A549 (cell line): ENCODE data around the gene TAF15.

ENCODE experiments used
- BHLHE40 ChIP-seq: IDR thresholded peaks from 2 replicates; pipeline ENCODE4 v1.6.1; 2012; ENCODE audit warnings: low read depth, low read length, inconsistent platforms
- CEBPB ChIP-seq, 2 experiments: fragments of >200 bp in 1 of 2; sonication (Bioruptor Twin) in 1 of 2; formaldehyde crosslinking in 1 of 2; IDR thresholded peaks; 2 replicates each; pipeline ENCODE4 v1.6.1; 2012 to 2016
- CTCF ChIP-seq: fragments of >200 bp; sonication (Bioruptor Twin); formaldehyde crosslinking; IDR thresholded peaks from 3 replicates; pipeline ENCODE4 v1.5.1; 2016
- EP300 ChIP-seq, 2 experiments: fragments of >200 bp; sonication (Bioruptor Twin); formaldehyde crosslinking; IDR thresholded peaks; 2 replicates in 1 of 2; 3 replicates in 1 of 2; pipeline ENCODE4 v1.6.1; 2016 to 2017
- FOSL2 ChIP-seq, 2 experiments: fragments of 450-650 bp in 1 of 2; fragments of >200 bp in 1 of 2; sonication (Bioruptor Twin) in 1 of 2; formaldehyde crosslinking; IDR thresholded peaks; 2 replicates each; pipeline versions ENCODE4 v1.5.0 to v1.6.1; 2016 to 2020; ENCODE audit warnings: mild to moderate bottlenecking in 1 of 2, moderate library complexity in 1 of 2
- JUNB ChIP-seq: fragments of >200 bp; sonication (Bioruptor Twin); formaldehyde crosslinking; IDR thresholded peaks from 2 replicates; pipeline ENCODE4 v1.6.1; 2016
- POLR2A ChIP-seq: IDR thresholded peaks from 2 replicates; pipeline ENCODE4 v1.6.1; 2012; ENCODE audit warnings: mild to moderate bottlenecking, low read length
- RCOR1 ChIP-seq: fragments of 150-350 bp; IDR thresholded peaks from 2 replicates; pipeline ENCODE4 v1.6.1; 2014; ENCODE audit warnings: antibody characterized with exemption, low read length, low read depth
- RNF2 ChIP-seq: fragments of 200-600 bp; sonication (generic); IDR thresholded peaks from 2 replicates; pipeline ENCODE4 v1.6.1; 2016; ENCODE audit warnings: low read depth, mild to moderate bottlenecking, antibody characterized with exemption, moderate library complexity, borderline replicate concordance
- SREBF2 ChIP-seq: fragments of 450-650 bp; IDR thresholded peaks from 2 replicates; pipeline ENCODE4 v1.6.1; 2014; ENCODE audit warnings: mild to moderate bottlenecking, moderate library complexity
- TP53 ChIP-seq: fragments of 250-450 bp; sonication (Bioruptor Pico); IDR thresholded peaks from 2 replicates; pipeline ENCODE4 v1.5.0; 2021; ENCODE audit warnings: mild to moderate bottlenecking, moderate library complexity
- ZFP36 ChIP-seq: fragments of 450-650 bp; IDR thresholded peaks from 2 replicates; pipeline ENCODE4 v1.6.1; 2014; ENCODE audit warnings: borderline replicate concordance; ENCODE audit not compliant: partially characterized antibody
- TF ChIP-seq, protein P1 (sequence below): IDR thresholded peaks from 2 replicates; pipeline ENCODE4 v1.6.1; 2012
- TF ChIP-seq, protein P2 (sequence below): IDR thresholded peaks from 2 replicates; pipeline ENCODE4 v1.6.1; 2012

GRCh38 chr17:35763767-35764122, 45.5 kb upstream of the TAF15 start:
- TF ChIP-seq ZFP36 (no peak), CTCF (no peak), RCOR1 (no peak), SREBF2 (no peak), FOSL2 (IDR thresholded peaks at IDR 0.05) (no peak), FOSL2 (CRISPR knock-in tag; IDR thresholded peaks at IDR 0.05) (no peak), TP53 (CRISPR knock-in tag) (no peak), POLR2A (no peak), EP300 (IDR thresholded peaks at IDR 0.05) (no peak), BHLHE40 (no peak), JUNB (no peak), CEBPB (IDR thresholded peaks at IDR 0.05) (no peak), RNF2 (no peak)
- TF ChIP-seq, protein P1, sequence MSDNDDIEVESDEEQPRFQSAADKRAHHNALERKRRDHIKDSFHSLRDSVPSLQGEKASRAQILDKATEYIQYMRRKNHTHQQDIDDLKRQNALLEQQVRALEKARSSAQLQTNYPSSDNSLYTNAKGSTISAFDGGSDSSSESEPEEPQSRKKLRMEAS: no peak
- TF ChIP-seq, protein P2, sequence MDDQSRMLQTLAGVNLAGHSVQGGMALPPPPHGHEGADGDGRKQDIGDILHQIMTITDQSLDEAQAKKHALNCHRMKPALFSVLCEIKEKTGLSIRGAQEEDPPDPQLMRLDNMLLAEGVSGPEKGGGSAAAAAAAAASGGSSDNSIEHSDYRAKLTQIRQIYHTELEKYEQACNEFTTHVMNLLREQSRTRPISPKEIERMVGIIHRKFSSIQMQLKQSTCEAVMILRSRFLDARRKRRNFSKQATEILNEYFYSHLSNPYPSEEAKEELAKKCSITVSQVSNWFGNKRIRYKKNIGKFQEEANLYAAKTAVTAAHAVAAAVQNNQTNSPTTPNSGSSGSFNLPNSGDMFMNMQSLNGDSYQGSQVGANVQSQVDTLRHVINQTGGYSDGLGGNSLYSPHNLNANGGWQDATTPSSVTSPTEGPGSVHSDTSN: no peak
